GM19351 (cell line): Measurements from ENCODE around the gene C2orf15.
"Not testable (repeated sequence)": the region's sequence is repeated elsewhere in the genome, so short reads cannot be mapped to it uniquely, and the experiment has no call there.

Source experiments
- ATAC-seq: cut with Tn5 transposase; IDR thresholded peaks from one replicate; pipeline ENCODE4 v1.9.1; 2021; ENCODE audit warnings: mild to moderate bottlenecking, moderate library complexity; ENCODE audit not compliant: unreplicated experiment

Gene C2orf15, protein sequence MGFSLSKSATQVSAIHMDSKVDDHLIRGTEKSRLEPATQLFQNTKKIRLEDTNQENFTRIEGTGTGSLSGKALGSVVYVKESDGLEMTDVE

DNA sequence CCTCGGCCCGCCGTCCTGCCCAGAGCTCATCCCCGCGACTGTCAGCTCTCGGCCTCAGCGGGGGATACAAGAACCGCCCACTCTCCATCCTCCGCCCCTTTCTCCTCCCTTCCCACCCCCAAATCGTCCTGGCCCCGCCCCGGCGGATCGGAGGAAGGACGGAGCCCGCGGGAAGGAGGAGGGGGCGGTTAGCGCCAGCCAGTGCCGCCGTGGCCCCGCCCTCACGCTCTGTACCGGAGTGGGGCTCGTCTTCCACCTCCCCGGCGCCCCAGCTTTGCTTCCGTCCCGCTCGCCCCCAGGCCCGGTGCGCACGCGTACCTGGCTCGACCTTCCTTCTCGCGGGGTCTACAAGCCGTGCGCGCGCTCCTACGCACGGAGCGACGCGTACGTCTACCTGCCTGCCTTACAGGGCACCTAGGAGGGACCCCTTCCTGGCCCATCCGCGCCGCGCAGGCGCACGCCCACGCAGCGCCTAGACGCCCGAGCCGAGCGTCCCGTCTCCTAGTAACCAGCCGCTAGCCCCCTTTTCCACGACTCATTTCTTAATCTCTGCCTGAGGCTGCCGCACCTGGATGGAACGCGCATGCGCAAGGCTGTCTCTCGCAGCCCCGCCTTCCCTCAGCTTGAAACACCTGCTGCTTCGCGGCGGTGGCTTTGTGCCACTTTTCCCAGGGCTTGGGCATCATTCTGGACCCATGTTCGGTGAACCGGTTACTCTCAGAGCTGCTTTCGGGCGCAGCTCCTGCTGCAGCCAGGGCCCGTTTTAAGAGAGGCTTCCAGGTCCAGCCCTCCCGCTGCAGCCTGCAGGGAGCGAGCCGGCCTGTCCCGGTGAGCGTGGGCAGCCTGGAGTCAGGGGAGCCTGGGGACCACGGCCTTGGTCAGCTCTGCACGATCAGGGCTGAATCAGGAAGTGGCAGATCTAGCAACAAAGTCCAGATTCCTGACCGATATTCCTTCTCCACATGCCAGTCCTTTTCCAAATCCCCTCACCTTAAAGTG, at the start of gene C2orf15:
C2orf15 (plus strand) TSS at position 598 of the 999 bp plus-strand sequence. CDS start 8,852 bp downstream, outside the sequence.
- peak; percentile 84 for ATAC-seq

DNA sequence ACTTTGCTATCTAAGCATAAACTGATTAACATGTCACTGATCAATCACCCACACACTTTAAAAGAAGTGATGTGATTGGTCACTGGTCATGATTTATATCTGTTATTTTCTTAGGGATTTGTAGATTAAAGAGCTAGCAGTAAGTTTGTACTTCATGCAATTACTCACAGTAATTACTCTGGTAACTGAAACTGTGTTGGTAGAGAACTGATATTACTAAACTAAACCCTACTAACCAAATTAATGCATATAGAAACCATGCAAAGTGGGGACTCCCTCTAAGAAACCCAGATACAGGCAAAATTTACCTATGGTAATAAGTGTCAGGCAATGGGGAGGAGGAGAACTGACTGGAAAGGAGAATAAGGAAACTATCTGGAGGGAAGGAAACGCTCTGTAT, 44.8 kb upstream of the C2orf15 start:
- no peak for ATAC-seq

DNA sequence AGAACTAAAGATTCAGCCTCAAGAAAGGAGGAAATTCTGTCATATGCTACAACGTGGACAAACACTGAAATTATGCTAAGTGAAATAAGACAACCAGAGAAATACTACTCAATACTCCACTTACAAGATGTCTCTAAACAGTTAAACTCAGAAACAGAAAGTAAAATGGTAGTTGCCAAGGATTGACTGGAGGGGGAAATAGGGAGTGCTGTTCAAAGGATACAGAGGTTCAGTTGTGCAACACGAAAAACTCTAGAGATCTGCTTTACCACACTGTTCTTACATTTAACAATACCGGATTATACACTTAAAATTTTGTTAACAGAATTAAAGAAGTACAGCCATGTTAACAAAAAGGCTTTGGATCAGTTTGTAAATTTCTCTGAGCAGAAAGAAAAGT, 39.8 kb upstream of the C2orf15 start:
- ATAC-seq: no peak

DNA sequence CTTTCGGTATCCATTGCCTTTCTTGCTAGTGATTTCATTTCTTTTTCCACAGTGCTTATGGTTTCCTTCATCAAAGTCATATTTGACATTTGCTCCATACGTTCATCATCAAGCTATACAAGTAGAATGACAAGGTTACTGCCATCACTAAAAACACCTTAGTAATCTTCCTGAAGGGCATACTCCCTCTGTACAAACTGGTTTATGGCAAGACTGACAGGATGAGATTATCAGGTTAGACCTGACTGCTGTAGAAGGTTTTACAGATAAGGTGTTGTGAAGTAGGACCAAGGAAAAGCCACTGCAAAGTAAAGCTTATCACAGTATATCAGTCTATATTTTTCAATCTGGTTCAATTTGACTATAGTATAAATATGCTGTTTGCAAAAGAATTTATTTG, 37.5 kb upstream of the C2orf15 start:
- ATAC-seq: no peak

DNA sequence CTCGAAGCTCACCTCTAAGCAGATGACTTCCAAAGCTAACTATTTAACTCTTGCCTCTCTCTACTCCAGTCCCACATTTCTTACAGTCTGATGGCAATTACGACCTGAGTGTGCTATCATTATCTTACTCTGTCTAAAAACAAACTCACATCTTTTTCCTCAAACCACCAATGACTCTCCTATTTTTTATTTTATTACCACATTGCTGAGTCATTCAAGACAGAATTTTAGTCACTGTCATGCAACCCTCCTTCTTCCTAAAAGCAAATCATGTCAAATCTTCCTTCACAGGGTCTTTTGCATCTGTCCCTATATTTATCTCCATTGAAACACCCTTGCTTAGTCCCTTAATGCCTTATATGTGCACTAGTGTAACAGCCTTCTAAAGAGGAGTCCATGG, 34.6 kb upstream of the C2orf15 start:
- ATAC-seq: no peak

DNA sequence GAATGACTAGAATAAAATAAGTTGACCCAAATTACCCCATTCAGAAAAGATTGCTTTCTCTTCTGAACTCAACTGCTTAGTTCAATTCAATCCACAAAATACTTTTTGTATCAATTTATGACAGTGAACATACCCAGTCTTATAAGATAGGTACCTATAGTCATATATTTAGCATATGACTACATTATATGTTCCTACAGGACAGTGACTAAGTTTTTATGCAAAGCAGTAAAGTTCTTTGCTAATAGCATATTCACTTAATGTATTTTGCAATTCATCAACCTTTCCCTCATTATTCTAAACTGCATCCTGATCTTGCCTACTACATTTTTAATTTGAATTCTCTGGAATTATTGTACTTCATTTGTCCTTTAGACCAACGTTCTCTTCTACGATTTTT, 30.3 kb upstream of the C2orf15 start:
- no peak for ATAC-seq

DNA sequence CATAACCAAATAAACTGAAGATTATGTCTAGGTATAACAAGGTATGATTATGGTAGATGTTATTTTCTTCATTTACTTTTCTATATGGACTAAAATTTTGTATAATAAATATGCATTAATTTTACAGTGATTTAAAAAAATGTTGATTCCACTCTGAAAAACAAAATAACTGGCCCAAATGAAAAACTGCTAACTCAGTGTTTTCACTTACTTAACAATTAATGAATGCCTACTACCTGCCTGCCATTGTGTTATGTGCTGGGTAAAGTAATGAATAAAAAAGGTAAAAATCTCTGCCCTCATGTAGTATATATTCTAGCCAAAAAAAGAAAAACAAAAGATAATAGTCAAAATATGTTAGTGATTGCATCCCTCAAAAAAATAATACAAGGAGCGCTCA, 29.6 kb upstream of the C2orf15 start:
- ATAC-seq: no peak

DNA sequence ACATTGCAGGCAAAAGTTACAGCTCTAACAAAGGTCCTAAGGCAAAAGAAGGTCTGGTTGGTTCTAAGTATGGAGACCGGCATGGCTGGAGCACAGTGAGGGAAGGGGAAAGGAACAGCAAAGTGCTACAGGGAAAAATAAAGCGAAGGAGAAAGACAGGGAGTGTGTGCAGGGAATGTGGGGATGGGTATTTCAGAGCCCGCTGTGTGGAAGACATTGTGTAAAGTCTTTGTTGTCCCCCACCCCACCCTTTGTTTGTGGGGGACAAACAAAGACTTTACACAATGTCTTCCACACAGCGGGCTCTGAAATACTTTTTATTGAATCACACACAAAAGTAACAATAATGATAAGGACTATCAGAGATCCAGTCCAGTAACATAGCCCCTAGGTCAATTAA, 28.9 kb upstream of the C2orf15 start:
- ATAC-seq: no peak

DNA sequence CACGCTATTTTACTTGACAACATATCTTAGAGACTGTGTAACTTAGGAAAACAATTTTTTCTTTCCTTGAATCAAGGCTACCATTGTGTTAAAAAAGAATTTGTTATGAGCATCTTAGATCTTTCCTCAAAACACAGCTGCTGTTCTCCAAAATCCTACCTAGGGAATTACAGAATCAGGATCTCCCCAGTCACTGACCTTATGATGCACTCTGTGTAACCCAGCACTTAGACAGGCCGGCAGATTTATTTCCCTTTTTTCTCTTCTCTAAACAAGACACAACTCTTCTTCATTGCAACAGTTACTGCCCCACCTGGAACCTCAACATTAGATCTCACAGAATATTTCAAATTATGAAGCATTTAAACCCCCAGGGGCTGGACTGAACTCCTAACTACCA, 13.5 kb upstream of the C2orf15 start:
- no peak for ATAC-seq

DNA sequence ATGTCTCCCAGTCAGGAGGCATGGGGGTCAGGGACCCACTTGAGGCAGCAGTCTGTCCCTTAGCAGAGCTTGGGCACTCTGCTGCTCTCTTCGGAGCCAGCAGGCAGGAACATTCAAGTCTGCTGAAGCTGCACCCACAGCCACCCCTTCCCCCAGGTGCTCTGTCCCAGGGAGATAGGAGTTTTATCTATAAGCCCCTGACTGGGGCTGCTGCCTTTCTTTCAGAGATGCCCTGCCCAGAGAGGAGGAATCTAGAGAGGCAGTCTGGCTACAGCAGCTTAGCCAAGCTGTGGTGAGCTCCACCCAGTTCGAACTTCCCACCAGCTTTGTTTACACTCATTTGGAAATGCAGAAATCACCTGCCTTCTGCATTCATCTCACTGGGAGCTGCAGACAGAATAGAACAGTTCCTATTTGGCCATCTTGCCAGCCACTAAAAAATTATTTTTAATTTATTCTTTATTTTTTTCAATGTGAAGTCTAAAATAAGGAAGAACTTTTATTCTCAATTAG, 6.4 kb upstream of the C2orf15 start:
- ATAC-seq: not testable (repeated sequence)

DNA sequence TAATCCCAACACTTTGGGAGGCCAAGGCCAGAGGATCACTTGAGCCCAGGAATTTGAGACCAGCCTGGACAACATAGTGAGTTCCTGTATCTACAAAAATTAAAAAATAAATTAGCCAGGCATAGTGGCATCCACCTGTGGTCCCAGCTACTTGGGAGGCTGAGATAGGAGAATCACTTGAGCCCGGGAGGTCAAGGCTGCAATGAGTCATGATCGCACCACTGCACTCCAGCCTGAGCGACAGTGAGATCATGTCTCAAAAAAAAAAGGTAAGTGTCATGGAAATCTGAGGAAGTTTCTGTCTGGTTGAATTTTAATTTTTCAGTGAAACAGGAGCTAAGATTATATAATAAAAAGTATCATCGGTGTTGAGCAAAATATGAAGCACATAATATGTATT, 2.5 kb upstream of the C2orf15 start:
- ATAC-seq: no peak

DNA sequence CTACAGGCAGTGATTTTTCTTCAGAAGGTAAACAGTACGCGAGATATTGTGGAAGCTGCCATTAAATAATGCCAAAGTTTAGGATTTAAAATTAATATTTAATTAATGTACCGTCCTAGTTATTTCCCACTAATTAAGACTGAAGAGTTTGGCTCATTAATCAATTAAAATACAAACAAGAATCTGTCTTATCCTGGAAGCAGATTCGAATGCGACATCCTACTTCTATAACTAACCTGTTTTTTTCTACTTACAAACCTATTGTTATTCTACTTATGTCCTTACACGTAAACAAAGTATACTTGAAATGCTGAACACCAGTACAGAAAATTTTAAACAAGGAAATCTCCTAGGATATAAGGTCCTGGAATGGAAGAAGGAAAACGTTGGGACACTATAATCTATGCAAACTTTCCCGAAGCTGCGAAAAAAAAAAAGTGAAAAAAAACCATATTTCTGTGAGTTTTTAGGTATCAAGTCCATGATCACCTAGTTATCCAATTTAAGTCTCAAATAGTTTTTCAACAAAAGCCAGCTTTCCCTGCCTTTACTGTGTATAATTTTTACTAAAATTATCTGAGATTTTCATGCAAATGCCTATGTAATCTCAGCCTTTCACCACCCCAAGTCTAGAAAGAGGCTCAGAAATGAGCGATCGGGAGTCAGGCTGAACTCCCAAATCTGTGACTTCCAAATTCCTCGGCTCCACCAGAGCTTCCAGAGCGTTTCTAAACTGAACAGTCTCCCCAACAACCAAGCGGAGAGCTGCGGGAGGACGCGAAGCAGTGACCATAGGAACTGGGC, 1.2 kb upstream of the C2orf15 start:
- no peak for ATAC-seq

DNA sequence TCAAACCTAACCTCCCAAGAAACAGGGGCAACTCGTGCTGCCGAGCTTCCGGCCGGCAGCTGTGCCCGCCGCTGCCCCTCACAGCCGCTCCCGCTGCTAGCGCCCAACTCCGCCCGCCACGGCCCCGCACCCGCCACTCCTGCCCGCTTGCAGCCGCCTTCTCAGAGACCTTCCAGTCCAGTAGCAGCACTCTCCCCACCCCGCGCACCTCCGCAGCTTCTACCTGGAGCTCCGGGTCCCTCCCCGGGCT, 722 bp upstream of the C2orf15 start:
- ATAC-seq: no peak

DNA sequence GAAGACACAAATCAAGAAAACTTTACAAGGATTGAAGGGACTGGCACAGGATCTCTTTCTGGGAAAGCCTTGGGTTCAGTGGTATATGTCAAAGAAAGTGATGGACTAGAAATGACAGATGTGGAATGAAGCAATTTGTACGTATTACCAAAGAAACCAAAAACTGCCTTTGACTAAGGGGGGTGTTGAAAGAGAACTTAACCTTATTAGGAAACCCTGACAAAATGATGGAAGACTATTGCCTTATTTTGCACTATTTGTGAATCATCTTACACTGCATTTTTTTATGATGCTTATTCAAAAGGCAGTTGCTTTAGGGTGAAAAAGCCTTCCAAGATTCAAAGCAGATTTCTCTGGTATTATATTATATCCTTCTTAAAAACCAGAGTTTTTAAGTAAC, 9.2 kb downstream of the C2orf15 start:
- no peak for ATAC-seq

DNA sequence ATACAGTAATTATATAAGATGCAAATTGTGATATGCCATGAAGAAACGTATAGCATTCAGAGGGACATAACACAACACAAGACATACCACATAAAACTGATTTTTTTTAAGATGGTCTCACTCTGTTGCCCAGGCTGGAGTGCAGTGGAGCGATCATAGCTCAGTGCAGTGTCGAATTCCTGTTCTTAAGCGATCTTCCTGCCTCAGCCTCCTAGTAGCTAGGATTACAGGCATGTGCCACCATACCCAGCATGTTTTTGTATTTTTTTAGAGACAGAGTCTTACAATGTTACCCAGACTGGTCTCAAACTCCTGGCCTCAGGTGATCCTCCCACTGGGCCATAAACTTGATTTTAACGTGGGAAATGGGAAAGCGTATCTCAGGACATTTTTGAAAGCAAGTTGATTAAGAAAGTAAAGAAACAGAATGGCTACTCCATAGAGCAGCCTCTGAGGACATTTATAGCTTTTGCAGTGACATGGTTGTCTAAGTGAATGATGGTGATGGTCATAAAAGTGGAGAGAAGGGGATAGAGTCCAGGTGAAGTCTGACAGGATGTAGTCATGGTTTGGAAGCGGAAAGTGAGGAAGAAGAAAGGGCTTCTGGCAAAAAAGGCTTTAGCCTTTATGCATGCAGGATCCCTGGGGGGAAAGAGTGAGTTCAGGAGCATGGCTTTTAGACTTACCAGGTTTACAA, 10.8 kb downstream of the C2orf15 start:
- ATAC-seq: no peak

DNA sequence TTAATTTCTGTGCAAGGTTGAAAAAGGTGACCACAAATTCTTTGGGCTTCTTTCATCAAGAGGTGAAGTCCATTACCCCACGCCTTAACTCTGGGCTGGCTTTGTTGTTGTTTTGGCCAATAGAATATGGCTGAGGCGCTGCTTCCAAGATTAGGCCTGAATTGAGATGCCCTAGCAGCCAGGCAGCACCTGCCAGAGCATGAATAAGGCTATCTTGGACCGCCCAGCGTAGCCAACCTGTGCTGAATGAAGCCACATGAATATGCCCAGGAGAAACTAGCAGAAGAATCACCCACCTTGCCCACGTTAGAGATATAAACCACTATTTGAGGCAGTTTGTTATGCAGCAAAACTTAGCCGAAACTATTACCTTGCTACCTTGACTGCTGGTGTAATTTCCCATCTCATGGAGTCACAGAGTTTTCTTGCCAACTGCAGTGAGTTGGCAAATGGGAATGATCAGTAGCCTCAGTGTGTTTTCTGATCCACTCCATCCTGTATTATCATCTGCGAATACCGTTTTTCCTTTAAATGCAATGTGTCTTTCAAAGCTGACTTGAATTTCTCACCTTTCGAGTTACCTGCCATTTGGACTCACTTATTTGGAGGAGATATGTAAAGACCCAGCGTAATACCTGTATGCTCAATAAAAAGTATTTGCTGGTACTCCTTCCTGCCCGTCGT, 12.6 kb downstream of the C2orf15 start:
- ATAC-seq: no peak

DNA sequence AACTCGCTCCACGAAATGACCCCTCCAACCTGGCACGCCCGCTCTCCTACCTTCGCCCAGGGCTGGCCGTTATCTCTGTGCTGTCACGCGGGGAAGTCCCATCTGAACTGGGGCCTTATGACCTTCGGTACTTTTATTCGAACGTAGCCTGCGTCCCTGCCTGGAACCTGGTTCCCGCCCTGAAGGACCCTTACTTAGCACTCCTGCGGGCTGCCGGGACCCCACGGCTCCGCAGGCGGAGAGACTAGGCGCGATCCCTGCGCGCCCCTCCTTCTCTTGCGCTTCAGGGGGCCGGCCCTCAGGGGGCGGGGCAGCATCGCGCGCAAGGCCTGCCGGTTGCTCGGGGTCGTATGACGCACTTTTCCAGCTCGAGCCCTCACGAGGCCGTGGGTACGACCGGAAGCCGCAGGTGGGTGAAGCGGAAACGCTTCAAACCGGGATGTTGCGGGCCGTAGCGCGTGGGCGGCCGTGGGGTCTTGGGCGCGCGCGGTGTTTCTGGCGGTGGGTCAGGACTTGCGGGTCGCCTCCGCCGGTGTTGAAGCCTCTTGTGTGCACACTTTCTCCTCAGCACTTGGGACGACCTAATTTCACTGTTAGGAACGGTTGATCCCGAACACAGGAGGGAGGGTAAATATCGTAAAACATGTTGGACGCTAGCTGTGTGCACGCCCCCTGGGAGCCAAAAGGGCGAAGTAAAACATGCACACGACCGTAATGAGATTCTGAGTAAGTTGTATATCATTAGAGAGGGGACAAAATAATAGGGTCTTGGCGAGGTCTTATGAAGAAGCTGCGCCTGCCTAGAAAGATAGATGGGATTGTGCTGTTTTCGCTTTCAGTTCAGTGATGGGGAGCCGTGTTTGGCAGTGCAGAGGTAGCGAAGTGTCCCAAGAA, 13.4 kb downstream of the C2orf15 start, which contains the start of the genes LIPT1 and TSGA10:
LIPT1 (plus strand) TSS at position 325 of the 894 bp plus-strand sequence. CDS start 6,991 bp downstream, outside the sequence.
TSGA10 (minus strand) TSS at position 300 of the 894 bp plus-strand sequence. CDS start 45,503 bp downstream, outside the sequence.
- peak; percentile 93 for ATAC-seq

DNA sequence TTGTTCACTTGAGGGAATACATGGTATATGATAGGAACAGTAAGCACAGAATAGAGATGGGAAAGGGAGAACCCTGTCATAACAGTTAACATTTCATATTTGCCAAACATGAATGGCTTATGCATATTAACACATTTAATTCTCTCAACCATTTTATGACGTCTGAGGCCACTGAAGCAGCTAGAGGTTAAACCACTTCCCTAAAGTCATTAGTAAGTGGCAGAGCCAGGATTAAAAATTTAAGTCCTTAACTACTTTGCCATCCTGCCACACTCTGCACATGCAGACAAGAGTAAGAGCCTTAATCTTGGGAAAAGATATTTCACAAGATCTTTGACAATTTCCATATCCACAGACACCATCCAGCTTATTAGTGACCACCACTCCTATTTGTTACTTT, 15.4 kb downstream of the C2orf15 start:
- no peak for ATAC-seq

DNA sequence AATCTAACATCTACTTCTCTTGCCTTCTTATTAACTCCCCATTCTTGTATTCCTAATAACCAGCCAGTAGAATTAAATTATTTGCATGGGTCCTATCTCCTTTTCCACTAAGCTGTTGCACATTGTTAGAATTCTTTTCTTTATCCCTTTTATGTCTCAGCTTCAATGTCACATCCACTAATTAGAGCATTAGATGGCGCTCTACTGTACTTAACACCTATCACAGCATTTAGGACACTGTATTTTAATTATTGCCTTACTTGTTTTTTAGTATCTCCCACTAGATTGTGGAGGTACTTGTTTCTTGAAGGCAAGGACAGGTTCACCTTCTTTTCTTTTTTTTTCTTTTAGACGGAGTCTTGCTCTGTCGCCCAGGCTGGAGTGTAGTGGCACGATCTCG, 17.1 kb downstream of the C2orf15 start:
- no peak for ATAC-seq
